ENCODE results near the gene CARD14. TPM values are rescaled to one million over a fixed set of nuclear protein-coding genes. Genes with fewer than 3 reads are reported as not detected.
A peak's percentile ranks its signal among the peaks of the same experiment; 100 is the strongest.

CARD14 gene
- total and polyA plus RNA-seq, 2 of the 13 experiments (the other 11 are each of a cell fraction or from before 2014, with no cell fraction given) = 0.11 TPM; not detected in 1

GRCh38 chr17:80147035-80147822, 22.6 kb upstream of the CARD14 start, which contains the start of gene EIF4A3 (continued):
- TF ChIP-seq SNAPC4 (CRISPR knock-in tag; IDR thresholded peaks at IDR 0.05) (no peak), CBX2 (IDR thresholded peaks at IDR 0.05; ENCODE audit: low read depth, low read length) (no peak), CBX2 (CRISPR knock-in tag; IDR thresholded peaks at IDR 0.05; ENCODE audit: low read depth) (no peak), ZFYVE20 (CRISPR knock-in tag; IDR thresholded peaks at IDR 0.05; ENCODE audit: borderline replicate concordance, low read depth) (no peak), ZFP37 (CRISPR knock-in tag; IDR thresholded peaks at IDR 0.05; ENCODE audit: borderline replicate concordance) (no peak; the same call in 1 of the 2 replicates), PBX3 (CRISPR knock-in tag; IDR thresholded peaks at IDR 0.05; ENCODE audit: borderline replicate concordance) (0 out of 2 replicates have a peak, but pooled peaks have one; percentile 77), HNRNPL (IDR thresholded peaks at IDR 0.05; ENCODE audit: low read depth, low read length) (no peak), ZNF639 (CRISPR knock-in tag; conservative IDR thresholded peaks at IDR 0.05) (0 out of 2 replicates have a peak, but pooled peaks have one; percentile 24), TOPORS (CRISPR knock-in tag; IDR thresholded peaks at IDR 0.05) (peak; percentile 96), ZNF776 (CRISPR knock-in tag; IDR thresholded peaks at IDR 0.05) (peak; percentile 94), DBP (CRISPR knock-in tag; IDR thresholded peaks at IDR 0.05; ENCODE audit: not compliant biosample characterization) (peak; percentile 94), ZNF660 (CRISPR knock-in tag; IDR thresholded peaks at IDR 0.05; ENCODE audit: borderline replicate concordance, low read depth) (no peak), ZNF282 (IDR thresholded peaks at IDR 0.05; ENCODE audit: partially characterized antibody) (no peak), ZBTB4 (CRISPR knock-in tag; IDR thresholded peaks at IDR 0.05; ENCODE audit: borderline replicate concordance) (peak; percentile 79; the same call in 1 of the 2 replicates), JUNB (CRISPR knock-in tag; IDR thresholded peaks at IDR 0.05; ENCODE audit: borderline replicate concordance) (no peak), TSC22D2 (CRISPR knock-in tag; IDR thresholded peaks at IDR 0.05; ENCODE audit: borderline replicate concordance) (peak; percentile 65)
